ENCODE measurements around the gene KRTAP12-1. TPM values are rescaled to one million over a fixed set of nuclear protein-coding genes. Genes with fewer than 3 reads are reported as not detected.

The KRTAP12-1 gene
- total and polyA plus RNA-seq, 2 donors (not counting 3 experiments of a cell fraction or from before 2014, with no cell fraction given): not detected

DNA sequence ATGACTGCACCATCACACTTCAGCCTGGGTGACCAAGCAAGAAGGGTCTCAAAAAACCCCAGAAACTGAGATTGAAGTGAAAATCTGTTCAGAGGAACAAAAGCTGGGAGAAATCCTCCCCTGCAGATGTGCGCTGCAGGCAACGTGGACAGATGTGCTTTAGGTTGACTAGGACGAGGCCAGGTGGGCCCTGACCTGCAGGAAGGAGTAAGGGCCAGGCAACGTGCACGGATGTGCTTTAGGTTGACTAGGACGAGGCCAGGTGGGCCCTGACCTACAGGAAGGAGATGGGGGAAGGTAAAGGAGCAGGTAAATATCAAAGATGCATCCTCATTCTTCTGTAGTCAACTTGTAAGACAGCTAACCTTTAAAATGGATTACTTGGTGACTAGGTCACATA, 2.5 kb upstream of the KRTAP12-1 start:
- intact Hi-C loops (cut with micrococcal nuclease) (no loop called here), dilution Hi-C loops (cut with MboI; ENCODE audit: extremely low pct_ligation_motif_present, low sequenced_read_pairs) (no loop called here)
- CTCF ChIA-PET: interaction anchor here (1.3 to 2.2 kb wide), 3 partner anchors 10 to 109 kb away, joined by 3 to 5 read pairs (median 3); no protein-coding TSS in a partner anchor

More for the DNA sequence above, 2.5 kb upstream of the KRTAP12-1 start:
- Histone ChIP-seq H4K20me1 (replicated peaks; ENCODE audit: control insufficient read depth, extremely low read depth, insufficient read depth, low read length) (no peaks in the 10 kb centered on the region), H3K9me1 (replicated peaks; ENCODE audit: control insufficient read depth, extremely low read depth, insufficient read depth, low read length) (no peaks in the 10 kb centered on the region), H3K9me3 (replicated peaks; ENCODE audit: control insufficient read depth, insufficient read depth, low read length) (no peaks in the 10 kb centered on the region), H2AFZ (ENCODE audit: low read depth, low read length) (no peak overlapping the region), H3K79me2 (ENCODE audit: control insufficient read depth, insufficient read depth, low read length) (no peaks in the 10 kb centered on the region), H3K27me3 (ENCODE audit: control insufficient read depth in 2 of 2, insufficient read depth in 2 of 2, low read length in 2 of 2) (peaks cover 5 to 7% of the 10 kb centered on the region in 2 experiments), H3K4me1 (ENCODE audit: control insufficient read depth, extremely low read depth, insufficient read depth, low read length) (no peaks in the 10 kb centered on the region), H3K4me3 (replicated peaks in 1 of 3; ENCODE audit: insufficient read depth in 1 of 3, low read depth in 1 of 3, low read length in 3 of 3) (no peak overlapping the region), H3K9ac (replicated peaks; ENCODE audit: extremely low read depth, insufficient read depth, low read length) (no peak overlapping the region), H3K4me2 (ENCODE audit: insufficient read depth, low read length) (no peak overlapping the region), H3K36me3 (ENCODE audit: control insufficient read depth in 2 of 2, extremely low read depth in 1 of 2, insufficient read depth in 2 of 2, low read length in 2 of 2) (no peaks in the 10 kb centered on the region), H3K27ac (ENCODE audit: insufficient read depth, low read depth, low read length) (no peak overlapping the region)
- POLR2A ChIA-PET: no interaction called here
- DNase-seq (ENCODE audit: low read depth, low spot score): no peak
- no peak for FAIRE-seq
- TF ChIP-seq POLR2A (IDR thresholded peaks at IDR 0.05; ENCODE audit: low read depth, low read length) (no peak), MAX (IDR thresholded peaks at IDR 0.05; ENCODE audit: insufficient read depth, insufficient read length) (no peak), EZH2 (IDR thresholded peaks at IDR 0.05; ENCODE audit: borderline replicate concordance, low read depth, low read length, severe bottlenecking) (no peak), POLR2AphosphoS5 (IDR thresholded peaks at IDR 0.05; ENCODE audit: insufficient read depth, low read depth, low read length) (no peak), GATA2 (IDR thresholded peaks at IDR 0.05; ENCODE audit: insufficient read depth, insufficient read length, low read depth, low read length) (no peak), MYC (IDR thresholded peaks at IDR 0.05; ENCODE audit: low read depth, low read length) (no peak), CTCF (IDR thresholded peaks at IDR 0.05; ENCODE audit: extremely low read depth in 1 of 2, insufficient read depth in 1 of 2, low read depth in 1 of 2, low read length in 2 of 2) (no peak), JUN (IDR thresholded peaks at IDR 0.05; ENCODE audit: borderline replicate concordance, insufficient read depth, insufficient read length, low read depth) (no peak), FOS (IDR thresholded peaks at IDR 0.05; ENCODE audit: borderline replicate concordance, insufficient read depth, low read length) (no peak)
- BruUV-seq (replicated peaks): no TSS peak
